ENCODE results near the gene DENND1A. TPM values are rescaled to one million over a fixed set of nuclear protein-coding genes. Genes with fewer than 3 reads are reported as not detected.

The DENND1A gene
- total RNA-seq, 1 donor from 2014 or later: 19.9 TPM

GRCh38 chr9:123508048-123508447 lies 421.9 kb downstream of the DENND1A start:
- Mint-ChIP-seq H3K27ac (no peak overlapping the region), H3K4me1 (ENCODE audit: unreplicated experiment) (no peaks in the 10 kb centered on the region), H3K4me3 (no peak overlapping the region), H3K36me3 (no peaks in the 10 kb centered on the region), H3K9me3 (no peaks in the 10 kb centered on the region), H3K27me3 (no peaks in the 10 kb centered on the region)
- DNase-seq (ENCODE audit: extremely low spot score, unreplicated experiment): no peak
- TF ChIP-seq CTCF (conservative IDR thresholded peaks at IDR 0.05): no peak

GRCh38 chr9:123505496-123505895 lies 424.4 kb downstream of the DENND1A start:
- Mint-ChIP-seq H3K27ac (no peak overlapping the region), H3K4me1 (ENCODE audit: unreplicated experiment) (no peaks in the 10 kb centered on the region), H3K27me3 (no peaks in the 10 kb centered on the region), H3K9me3 (no peaks in the 10 kb centered on the region), H3K36me3 (no peaks in the 10 kb centered on the region), H3K4me3 (no peak overlapping the region)
- no peak for DNase-seq (ENCODE audit: extremely low spot score, unreplicated experiment)
- no peak for TF ChIP-seq CTCF (conservative IDR thresholded peaks at IDR 0.05)

GRCh38 chr9:123500336-123500735 lies 429.6 kb downstream of the DENND1A start:
- H3K4me3 Mint-ChIP-seq: no peak overlapping the region
- no peak for DNase-seq (ENCODE audit: extremely low spot score, unreplicated experiment)
- no peaks in the 10 kb centered on the region for H3K27me3 Mint-ChIP-seq
- no peaks in the 10 kb centered on the region for H3K4me1 Mint-ChIP-seq (ENCODE audit: unreplicated experiment)
- no peaks in the 10 kb centered on the region for H3K9me3 Mint-ChIP-seq
- H3K27ac Mint-ChIP-seq: no peak overlapping the region
- H3K36me3 Mint-ChIP-seq: no peaks in the 10 kb centered on the region
- TF ChIP-seq CTCF (conservative IDR thresholded peaks at IDR 0.05): no peak

- H3K36me3 Mint-ChIP-seq: no peaks in the 10 kb centered on the region
- H3K27me3 Mint-ChIP-seq: peaks cover 3% of the 10 kb centered on the region
- H3K4me1 Mint-ChIP-seq (ENCODE audit: unreplicated experiment): no peaks in the 10 kb centered on the region
- no peak overlapping the region for H3K27ac Mint-ChIP-seq
- TF ChIP-seq CTCF (conservative IDR thresholded peaks at IDR 0.05): no peak
- no peak for DNase-seq (ENCODE audit: extremely low spot score, unreplicated experiment)
- H3K4me3 Mint-ChIP-seq: no peak overlapping the region
- no peaks in the 10 kb centered on the region for H3K9me3 Mint-ChIP-seq
These were observed 432.1 kb downstream of the DENND1A start for GRCh38 chr9:123497830-123498229.

GRCh38 chr9:123495731-123496130 lies 434.2 kb downstream of the DENND1A start:
- DNase-seq (ENCODE audit: extremely low spot score, unreplicated experiment): no peak
- Mint-ChIP-seq H3K4me1 (ENCODE audit: unreplicated experiment) (no peaks in the 10 kb centered on the region), H3K4me3 (no peak overlapping the region), H3K27me3 (peaks cover 3% of the 10 kb centered on the region), H3K9me3 (no peaks in the 10 kb centered on the region), H3K36me3 (no peaks in the 10 kb centered on the region), H3K27ac (no peak overlapping the region)
- TF ChIP-seq CTCF (conservative IDR thresholded peaks at IDR 0.05): no peak

- no peak for DNase-seq (ENCODE audit: extremely low spot score, unreplicated experiment)
- Mint-ChIP-seq H3K27ac (no peak overlapping the region), H3K36me3 (no peaks in the 10 kb centered on the region), H3K27me3 (peaks cover 3% of the 10 kb centered on the region), H3K4me1 (ENCODE audit: unreplicated experiment) (peaks cover 10% of the 10 kb centered on the region), H3K4me3 (no peak overlapping the region), H3K9me3 (no peaks in the 10 kb centered on the region)
- TF ChIP-seq CTCF (conservative IDR thresholded peaks at IDR 0.05): peak; percentile 24
These were observed 436.3 kb downstream of the DENND1A start for GRCh38 chr9:123493627-123494026.
